ENCODE data around the gene VMAC. TPM values are rescaled to one million over a fixed set of nuclear protein-coding genes. Genes with fewer than 3 reads are reported as not detected.

The VMAC gene
- polyA plus RNA-seq, 3 donors, result 4.1 to 4.7 (median 4.7) TPM

DNA sequence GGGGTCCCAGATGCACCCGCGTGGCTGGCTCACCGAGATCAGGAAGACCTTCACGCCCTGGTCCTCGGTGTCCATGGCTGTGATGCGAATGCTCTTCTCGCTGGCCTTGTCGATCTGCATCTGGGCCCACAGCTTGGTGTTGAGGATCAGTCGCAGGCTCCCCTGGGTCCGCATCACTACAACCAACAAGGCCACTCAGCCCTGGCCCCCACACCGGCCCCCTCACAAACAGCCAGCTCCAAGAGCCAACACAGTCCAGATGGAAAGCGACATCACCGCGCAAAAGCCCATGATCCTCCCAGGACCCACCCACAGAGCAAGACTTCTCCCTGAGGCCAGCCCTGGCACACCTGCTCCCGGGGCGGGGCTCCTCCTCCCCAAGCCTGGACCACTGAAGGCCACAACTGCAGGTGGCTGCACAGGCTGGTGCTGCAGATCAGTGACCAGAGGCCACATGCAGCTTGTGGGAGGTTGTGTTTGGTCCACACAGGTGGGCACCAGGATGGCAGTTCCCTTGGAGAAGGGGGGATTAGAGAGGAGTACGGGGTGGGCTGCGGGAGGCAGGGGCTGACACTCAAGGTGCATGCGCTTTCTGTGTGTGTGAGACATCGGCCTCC lies 13.9 kb downstream of the VMAC start:
- H3K27ac ChIP-seq (ENCODE audit: low read depth, low read length), result no peak overlapping the region
- 94 to 98% (median 95%) methylated on average over 20 of the region's 20 CpGs for WGBS, 3 donors

DNA sequence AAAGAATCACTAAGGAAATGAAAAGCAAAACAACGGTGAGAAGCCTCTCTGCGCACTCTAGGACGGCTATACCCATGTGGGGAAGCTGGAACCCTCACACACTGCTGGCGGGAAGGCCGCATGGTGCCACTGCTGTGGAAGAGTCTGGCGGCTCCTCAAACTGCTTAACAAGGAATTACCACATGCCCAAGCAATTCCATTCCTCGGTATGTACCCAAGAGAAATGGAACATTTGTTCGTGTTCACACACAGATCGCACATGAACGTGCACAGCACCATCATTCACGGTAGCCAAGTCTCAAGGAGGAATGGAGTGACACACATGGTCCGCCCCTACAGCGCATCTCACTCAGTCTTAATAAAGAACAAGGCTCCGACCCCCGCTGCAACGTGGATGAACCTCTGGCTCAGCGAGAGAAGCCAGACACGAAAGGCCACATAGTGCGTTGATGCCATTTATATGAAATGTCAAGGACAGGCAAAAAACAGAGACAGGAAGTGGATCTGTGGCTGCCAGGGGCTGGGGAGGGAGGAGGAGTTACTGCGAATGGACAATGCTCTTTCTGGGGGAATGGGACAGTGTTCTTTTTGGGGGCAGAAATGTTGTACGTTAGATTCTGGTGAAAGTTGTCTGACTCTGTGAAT lies 17.0 kb downstream of the VMAC start:
- no peak overlapping the region for H3K27ac ChIP-seq (ENCODE audit: low read depth, low read length)
- WGBS, 3 donors, result 78 to 86% (median 85%) methylated on average over 21 of the region's 21 CpGs

DNA sequence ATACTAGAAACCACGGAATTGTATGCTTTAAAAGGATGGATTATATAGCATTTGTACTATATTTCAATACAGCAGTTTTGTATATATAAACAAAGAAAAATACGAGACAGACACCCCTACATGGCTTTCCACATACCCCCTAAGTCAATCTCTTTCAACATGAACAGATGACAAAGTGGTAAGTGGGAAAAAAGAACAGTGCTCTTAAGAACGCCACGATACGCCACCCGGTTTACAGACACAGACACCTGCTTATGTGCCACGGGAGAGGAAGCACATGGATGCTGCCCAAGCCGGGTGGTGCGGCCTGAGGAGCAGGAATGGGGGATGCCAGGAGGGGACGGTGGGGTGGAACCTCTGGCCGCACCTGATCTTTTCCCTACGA lies 17.5 kb downstream of the VMAC start:
- H3K27ac ChIP-seq (ENCODE audit: low read depth, low read length), result no peak overlapping the region
- 90 to 92% (median 91%) methylated on average over 12 of the region's 12 CpGs for WGBS, 3 donors

DNA sequence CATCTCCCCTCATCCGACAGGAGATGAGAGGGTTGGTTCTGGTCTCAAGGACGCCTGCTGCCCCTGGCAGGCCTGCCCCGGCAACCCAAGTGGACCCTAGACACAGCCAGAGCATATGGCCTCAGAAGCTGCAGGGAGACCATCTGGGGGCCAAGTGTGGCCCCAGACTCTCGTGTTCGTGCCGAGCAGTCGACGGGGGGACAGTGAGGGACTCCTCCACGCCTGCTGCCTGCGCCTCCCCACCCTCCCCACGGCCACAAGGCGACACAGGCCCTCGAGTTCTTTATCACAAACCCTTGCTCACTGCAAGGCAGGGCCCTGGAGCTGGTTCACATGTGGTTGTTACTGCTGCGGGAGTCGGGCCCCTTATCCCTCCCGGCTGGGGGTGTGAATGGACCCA lies 18.7 kb downstream of the VMAC start:
- no peak overlapping the region for H3K27ac ChIP-seq (ENCODE audit: low read depth, low read length)
- WGBS, 3 donors, result 91 to 93% (median 92%) methylated on average over 16 of the region's 16 CpGs

DNA sequence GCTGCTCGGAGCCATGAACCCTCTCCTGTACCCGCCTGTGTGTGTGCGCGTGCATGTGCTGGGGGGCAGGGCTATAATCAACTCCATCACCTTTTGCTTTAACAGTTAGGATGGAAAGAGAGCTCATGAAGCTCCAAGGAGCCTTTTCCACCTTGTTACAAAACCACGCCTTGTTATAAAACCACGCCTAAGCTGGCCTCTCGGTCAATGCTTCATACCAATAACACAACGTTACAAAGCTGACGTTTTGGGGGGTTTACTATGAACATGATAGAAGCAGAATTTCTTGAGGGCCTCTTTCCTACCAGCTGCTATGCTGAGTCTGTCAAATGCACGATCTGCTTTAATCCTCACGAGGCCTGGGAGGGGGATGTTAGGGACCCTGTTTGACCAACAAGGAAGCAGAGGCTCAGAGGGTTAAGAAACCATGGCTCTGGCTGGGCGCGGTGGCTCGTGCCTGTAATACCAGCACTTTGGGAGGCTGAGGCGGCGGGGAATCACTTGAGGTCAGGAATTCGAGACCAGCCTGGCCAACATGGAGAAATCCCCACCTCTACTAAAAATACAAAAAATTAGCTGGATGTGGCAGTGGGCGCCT lies 21.3 kb downstream of the VMAC start:
- WGBS, 3 donors, result 77 to 91% (median 82%) methylated on average over 18 of the region's 18 CpGs
- H3K27ac ChIP-seq (ENCODE audit: low read depth, low read length), result peak overlapping the region; percentile 13

DNA sequence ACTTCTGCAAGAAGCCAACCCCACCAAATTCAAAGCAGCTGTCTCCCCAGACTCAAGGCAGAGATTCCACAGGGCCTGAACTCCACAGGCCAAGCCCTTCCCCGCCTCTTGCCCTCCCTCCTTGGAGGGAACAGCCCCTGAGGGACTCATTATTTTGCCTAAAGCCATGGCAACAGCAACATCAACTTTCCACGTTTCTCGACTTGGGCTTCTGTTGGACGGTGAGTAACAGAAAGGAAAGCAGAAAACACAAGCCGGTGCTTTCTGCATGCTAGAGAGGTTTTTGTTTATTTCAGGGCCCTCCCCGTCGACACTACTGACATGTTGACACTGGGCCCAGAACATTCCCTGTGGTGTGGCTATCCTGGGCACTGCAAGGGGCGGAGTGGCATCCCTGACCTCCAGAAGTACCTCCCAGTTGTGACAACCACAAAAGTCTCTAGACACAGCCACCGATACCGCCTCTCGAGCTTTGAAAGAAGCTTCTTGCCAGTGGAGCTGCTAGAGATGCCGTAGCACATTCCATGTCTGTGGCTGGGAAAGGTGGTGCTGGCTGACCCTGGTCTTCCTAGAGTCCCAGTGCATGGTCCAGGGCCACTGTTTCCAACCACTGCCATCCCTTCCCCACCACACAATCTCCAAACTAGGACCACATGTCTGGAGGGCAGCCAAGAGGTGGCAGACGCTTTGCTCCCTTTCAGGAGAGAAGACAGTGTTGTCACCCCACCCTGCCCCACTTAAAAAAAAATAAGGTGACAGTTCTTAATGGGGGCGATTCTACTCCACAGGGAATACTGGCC lies 22.2 kb downstream of the VMAC start:
- WGBS, 3 donors, result 57 to 77% (median 59%) methylated on average over 14 of the region's 14 CpGs
- H3K27ac ChIP-seq (ENCODE audit: low read depth, low read length), result no peak overlapping the region

DNA sequence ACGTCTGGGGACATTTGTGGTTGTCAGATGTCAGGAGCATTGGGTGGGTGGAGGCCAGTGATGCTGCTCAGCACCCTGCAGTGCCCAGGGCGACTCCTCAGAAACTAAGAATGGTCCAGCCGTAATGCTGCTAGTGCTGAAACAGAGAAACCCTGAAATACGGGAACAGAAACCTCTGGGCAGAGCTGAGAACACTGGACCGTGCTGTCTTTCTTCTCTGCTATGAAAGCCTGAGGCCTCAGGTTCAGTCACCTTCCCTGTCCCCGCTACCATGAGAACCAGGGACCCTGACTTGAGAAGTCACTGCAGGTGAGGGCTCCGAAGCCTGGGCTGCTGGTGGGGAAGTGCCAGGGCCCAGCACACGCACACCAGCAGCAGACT lies 22.8 kb downstream of the VMAC start:
- WGBS, 3 donors, result 82 to 93% (median 84%) methylated on average over 8 of the region's 8 CpGs

DNA sequence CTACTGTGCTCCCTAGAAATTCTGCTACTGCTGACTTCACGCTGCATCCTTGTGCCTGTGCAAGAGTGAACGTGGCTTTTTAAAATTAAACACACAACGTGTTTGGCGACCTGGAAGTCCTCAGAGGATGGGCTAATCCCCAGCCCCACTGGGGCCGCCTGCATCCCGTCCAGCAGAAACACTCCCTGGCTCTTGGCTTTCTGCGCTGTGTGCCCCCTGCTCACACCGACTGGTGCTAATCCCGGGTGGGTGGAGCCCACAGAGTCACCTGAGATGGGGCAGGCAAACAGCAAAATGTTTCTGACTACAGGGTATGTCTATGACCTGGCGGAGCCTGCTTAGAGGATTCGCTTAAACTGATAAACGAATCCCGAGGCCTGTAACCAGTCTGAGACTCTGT lies 24.5 kb downstream of the VMAC start:
- WGBS, 3 donors, result 87 to 89% (median 88%) methylated on average over 13 of the region's 13 CpGs
- H3K27ac ChIP-seq (ENCODE audit: low read depth, low read length), result no peak overlapping the region

More for the DNA sequence above, 22.8 kb downstream of the VMAC start:
- no peak overlapping the region for H3K27ac ChIP-seq (ENCODE audit: low read depth, low read length)

DNA sequence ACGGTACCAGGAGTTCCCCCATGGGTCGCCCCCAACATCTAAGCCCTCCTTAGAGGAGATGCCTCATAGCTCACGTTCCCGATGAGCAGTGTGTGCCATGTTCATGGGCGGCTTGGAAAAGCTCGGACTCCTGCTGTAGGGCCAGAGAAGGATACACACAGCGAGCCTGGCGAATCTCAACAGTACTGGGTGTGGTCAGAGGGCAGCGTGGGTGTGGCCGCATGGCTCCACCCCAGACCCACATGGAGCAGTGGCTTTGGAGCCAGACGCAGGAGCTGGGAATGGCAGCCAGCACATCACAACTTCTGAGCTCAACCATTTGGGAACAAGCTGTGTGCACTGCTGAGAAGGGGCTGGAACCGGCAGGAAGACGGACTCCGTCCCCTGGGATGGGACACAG lies 25.0 kb downstream of the VMAC start:
- H3K27ac ChIP-seq (ENCODE audit: low read depth, low read length), result no peak overlapping the region
- 78 to 85% (median 83%) methylated on average over 14 of the region's 14 CpGs for WGBS, 3 donors

DNA sequence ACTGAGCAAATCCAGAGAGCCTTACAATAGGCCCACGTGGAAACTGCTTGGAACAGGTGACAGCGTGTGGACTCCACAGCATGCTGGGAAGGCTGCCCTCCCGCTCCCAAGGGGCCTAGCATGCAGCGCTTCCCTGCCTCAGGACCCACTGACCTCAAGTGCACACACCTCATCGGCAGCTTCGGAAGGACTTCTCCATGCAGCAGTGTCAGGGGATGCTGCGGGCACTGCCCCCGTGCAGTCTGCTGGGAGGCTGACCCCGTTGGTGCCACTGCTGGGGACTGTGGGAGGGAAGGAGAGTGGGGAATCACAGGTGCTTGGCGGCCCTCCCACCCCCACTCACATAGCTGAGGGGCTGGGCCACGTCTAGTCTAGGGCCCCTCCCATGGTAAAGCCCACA lies 26.6 kb downstream of the VMAC start:
- no peak overlapping the region for H3K27ac ChIP-seq (ENCODE audit: low read depth, low read length)
- 87 to 93% (median 87%) methylated on average over 11 of the region's 11 CpGs for WGBS, 3 donors

DNA sequence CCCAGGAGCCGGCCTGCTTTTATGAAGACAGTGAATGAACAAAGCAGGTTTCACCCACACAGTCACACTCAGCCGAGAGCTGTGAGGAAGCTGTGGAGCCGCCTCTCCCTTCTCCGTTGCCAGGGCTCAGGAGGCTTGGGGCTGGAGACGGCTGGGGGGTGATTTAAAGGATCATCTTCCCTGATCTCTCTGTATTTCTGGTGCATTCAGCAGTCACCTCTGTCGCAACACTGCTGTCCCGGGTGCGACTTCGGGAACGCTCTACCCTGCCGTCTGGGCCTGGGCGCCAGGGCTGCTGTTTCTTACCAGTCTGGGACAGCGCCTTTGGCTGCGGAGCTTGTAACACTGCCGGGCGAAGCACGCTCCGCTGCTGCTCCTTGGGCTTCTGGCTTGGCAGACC lies 27.5 kb downstream of the VMAC start:
- 94 to 97% (median 96%) methylated on average over 18 of the region's 18 CpGs for WGBS, 3 donors
- no peak overlapping the region for H3K27ac ChIP-seq (ENCODE audit: low read depth, low read length)

DNA sequence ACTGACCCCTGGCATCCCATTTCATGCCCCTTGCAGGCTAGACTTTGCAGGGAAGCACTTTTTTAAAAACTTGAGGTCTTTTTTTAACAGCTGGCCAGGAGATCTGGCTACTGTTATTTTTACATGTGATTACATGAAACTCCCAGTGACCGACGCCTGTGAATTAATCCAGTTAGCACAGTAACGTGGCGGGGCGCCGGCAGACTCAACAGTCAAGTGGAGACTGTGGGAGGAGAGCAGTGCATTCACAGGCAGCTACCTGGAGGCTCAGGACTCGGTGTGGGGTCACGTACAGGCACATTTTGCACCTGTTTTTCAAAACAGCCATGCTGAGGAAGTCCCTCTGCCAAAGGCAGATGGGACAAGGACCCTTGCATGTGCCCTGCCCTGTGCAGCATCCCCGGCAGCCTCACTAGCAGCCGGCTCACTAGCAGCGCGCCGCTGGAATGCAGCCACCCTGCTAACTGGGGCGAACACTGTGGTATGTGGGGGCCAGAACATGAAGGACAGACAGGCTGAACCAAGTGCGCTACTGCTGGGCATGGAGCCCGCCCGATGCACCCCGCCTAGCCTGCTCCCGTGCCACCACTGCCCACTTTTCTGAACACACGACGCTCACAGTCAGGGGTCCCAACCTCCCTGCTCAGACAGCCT lies 28.1 kb downstream of the VMAC start:
- H3K27ac ChIP-seq (ENCODE audit: low read depth, low read length), result no peak overlapping the region
- WGBS, 3 donors, result 91 to 95% (median 94%) methylated on average over 21 of the region's 21 CpGs

DNA sequence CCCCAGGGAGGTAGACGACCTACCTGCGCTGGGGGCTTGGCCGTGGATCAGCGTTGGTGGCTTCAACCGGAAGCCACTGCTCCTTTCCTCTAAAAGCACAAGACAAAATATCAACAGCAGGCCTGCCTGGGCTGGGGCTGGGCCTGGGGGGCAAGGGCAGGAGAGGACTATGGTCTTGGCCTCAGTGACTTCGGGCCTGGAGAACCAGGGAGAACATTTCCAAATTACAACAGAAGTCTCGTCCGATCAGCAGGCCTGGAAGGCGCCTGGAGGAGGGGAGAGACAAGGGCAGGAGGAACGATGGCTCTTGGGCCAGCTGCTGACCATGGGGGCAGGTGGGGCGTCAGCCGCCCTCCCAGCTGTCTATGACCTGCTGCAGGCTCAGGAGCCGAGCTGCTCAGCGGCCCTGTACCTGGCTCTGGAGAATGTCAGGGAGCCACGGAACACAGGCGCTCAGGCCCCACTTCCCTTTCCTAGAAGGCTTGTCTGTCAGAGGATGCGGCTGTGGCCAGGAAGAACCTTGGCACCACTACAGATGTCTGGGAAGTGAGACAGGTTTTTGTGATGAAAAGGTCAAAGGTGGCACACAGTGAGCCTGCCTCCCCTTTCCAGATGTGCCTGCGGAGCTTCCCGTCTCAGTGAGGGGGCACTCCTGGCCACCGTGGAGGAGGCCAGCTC lies 28.9 kb downstream of the VMAC start:
- 82 to 85% (median 83%) methylated on average over 20 of the region's 20 CpGs for WGBS, 3 donors
- H3K27ac ChIP-seq (ENCODE audit: low read depth, low read length), result no peak overlapping the region

DNA sequence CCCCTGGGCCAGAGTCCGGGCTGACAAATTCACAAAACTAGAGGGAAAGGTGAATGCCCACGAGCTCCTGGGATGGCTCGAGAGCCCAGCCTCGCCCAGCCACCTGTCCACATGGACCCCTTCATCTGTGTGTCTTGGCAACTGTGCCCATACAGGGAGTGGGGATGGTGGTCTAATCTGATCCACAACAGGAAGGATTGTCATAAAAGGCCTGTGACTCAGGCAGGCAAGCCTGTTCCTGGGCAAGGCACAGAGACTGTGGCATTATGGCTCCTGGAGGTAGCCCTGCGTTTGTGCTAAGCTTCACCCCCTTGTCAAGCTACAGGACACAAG lies 29.4 kb downstream of the VMAC start:
- WGBS, 3 donors, result 66 to 87% (median 84%) methylated on average over 5 of the region's 5 CpGs
- no peak overlapping the region for H3K27ac ChIP-seq (ENCODE audit: low read depth, low read length)

DNA sequence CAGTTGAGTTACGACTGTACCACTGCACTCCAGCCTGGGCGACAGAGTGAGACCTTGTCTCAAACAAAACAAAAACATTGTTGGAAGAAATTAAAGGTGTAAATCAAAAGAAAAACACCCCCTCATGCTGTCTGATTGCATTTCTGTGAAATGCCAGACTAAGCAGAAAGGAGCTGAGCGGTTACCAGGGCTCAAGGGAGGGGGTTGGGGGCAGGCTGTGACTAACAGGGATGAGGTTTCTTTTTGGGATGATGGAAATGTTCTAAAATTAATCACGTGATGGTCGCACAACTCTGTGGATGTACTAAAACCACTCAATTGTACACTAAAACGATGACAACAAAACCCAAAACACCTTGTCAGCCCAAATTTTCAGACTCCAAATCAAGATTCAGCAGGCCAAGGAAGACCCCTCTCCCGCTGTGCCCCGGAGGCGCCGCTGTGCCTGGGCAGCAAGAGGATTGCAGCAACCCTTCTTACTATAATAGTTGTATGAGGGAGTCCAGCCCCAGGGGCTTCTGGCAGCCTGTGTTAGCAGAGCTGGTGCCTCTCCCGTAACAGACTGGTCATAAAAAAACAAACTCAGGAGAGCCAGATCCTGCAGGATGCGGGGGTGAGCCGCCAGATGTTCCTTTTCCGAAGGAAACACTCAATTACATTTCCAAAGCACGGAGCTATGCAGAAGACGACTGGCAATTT lies 30.3 kb downstream of the VMAC start:
- no peak overlapping the region for H3K27ac ChIP-seq (ENCODE audit: low read depth, low read length)
- whole genome bisulfite sequencing, 3 donors, result 56 to 73% (median 60%) methylated on average over 16 of the region's 16 CpGs

DNA sequence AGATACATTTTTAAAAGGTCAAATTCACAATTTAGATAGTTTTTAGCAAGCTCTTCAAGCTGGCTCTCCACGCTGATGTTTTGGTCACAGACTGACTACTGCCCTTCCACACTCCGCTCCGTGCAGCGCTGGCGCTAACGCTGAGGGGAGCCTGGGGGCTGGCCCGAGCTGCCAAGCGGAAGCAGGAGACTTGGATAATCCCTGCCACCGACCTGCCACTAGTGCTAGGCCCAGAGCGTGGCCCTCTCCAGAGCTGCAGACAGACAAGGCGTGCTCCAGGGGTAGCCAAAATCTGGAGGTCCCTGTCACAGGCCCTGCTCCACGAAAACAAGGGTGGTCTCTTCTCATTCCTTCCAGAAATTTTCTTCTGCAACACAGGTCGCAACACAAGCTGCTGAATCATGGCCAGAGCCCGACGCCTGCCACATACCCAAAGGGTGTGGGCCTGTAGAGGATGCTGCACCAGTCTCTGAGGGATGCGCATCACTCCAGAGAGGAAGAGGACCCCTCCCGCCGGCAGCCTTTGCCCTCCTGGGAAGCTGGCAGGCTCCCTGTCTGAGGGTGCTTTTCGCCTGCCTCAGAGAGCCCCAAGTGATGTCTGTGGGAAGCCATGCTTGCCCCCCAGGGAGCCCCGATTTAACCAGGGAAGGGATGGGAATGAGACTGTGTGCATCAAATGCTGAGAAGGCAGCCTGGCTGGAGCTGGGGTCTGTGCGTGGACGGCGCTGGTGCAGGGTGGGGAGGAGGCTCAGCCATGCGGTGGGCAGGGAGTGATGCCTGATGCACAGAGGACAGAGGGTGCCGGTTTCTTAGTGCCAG lies 31.0 kb downstream of the VMAC start:
- WGBS, 3 donors, result 65 to 80% (median 66%) methylated on average over 25 of the region's 25 CpGs
- peak overlapping the region; percentile 18 for H3K27ac ChIP-seq (ENCODE audit: low read depth, low read length)

DNA sequence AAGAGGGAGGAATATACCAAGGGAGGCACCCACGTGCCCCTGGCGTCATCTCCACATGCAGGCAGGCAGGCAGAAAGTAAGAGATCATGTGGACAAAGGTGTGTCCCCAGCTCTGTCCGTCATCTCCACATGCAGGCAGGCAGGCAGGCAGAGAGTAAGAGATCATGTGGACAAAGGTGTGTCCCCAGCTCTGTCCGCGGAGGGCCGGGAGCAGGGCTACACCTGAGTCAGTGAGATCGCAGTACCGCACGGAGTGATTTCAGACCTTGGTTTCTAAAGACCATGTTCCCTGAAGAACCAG lies 31.6 kb downstream of the VMAC start:
- H3K27ac ChIP-seq (ENCODE audit: low read depth, low read length), result peak overlapping the region; percentile 18
- 81 to 96% (median 93%) methylated on average over 9 of the region's 9 CpGs for WGBS, 3 donors
